Right atrium auricular region (tissue), 2 donors: Measurements from ENCODE around the gene ITPR1. TPM values are rescaled to one million over a fixed set of nuclear protein-coding genes. Genes with fewer than 3 reads are reported as not detected.

Experiments used
- DNase-seq: peaks from one replicate; pipeline ENCODE4 v3.0.0-alpha.2; 2019; ENCODE audit warnings: low spot score
- H3K27ac ChIP-seq, 2 donors: fragments of 200-600 bp; sonication (generic); 1 replicate in 1 of 2; 2 replicates in 1 of 2; pipeline ENCODE4 v1.5.1; 2016 to 2019
- H3K27me3 ChIP-seq, 2 donors: fragments of 200-600 bp; sonication (generic); one replicate each; pipeline versions ENCODE4 v1.5.1 to v1.6.0; 2017 to 2019
- H3K36me3 ChIP-seq: fragments of 200-600 bp; sonication (generic); one replicate; pipeline ENCODE4 v1.5.1; 2016
- H3K4me1 ChIP-seq, 2 donors: fragments of 200-600 bp; sonication (generic); one replicate each; pipeline versions ENCODE4 v1.5.1 to v1.6.0; 2017 to 2019
- H3K4me3 ChIP-seq, 2 donors: fragments of 200-600 bp; sonication (generic); 1 replicate in 1 of 2; 2 replicates in 1 of 2; pipeline ENCODE4 v1.5.1; 2017 to 2019; ENCODE audit warnings: mild to moderate bottlenecking in 1 of 2, moderate library complexity in 1 of 2
- H3K9me3 ChIP-seq, 2 donors: fragments of 200-600 bp; sonication (generic); one replicate each; pipeline ENCODE4 v1.5.1; 2019
- total RNA-seq, 2 donors: library from RNA; depleted of rRNA; stranded (reverse); fragments of >200 nt; gene quantifications; one replicate each; pipeline ENCODE4 v1.1.0, GENCODE V29; 2016
- TF ChIP-seq, protein P1 (sequence below), 2 donors: fragments of 200-600 bp; sonication (generic); IDR thresholded peaks; one replicate each; pipeline ENCODE4 v1.5.1; 2019; ENCODE audit warnings: antibody characterized with exemption in 2 of 2

ITPR1 gene
- total RNA-seq, 2 donors from 2014 or later, result 36.7 to 42.5 TPM

GRCh38 chr3:4497005-4497692, 4.0 kb downstream of the ITPR1 start:
- Histone ChIP-seq H3K4me1 (peaks cover 0 to 23% of the 10 kb centered on the region in 2 donors), H3K4me3 (no peak overlapping the region)

GRCh38 chr3:4497843-4498324, 4.7 kb downstream of the ITPR1 start:
- no peak overlapping the region for H3K4me3 ChIP-seq
- peaks cover 15% of the 10 kb centered on the region for H3K36me3 ChIP-seq
- H3K4me1 ChIP-seq, result peaks cover 0 to 23% of the 10 kb centered on the region in 2 donors
- no peak overlapping the region for H3K27ac ChIP-seq
- TF ChIP-seq, protein P1, sequence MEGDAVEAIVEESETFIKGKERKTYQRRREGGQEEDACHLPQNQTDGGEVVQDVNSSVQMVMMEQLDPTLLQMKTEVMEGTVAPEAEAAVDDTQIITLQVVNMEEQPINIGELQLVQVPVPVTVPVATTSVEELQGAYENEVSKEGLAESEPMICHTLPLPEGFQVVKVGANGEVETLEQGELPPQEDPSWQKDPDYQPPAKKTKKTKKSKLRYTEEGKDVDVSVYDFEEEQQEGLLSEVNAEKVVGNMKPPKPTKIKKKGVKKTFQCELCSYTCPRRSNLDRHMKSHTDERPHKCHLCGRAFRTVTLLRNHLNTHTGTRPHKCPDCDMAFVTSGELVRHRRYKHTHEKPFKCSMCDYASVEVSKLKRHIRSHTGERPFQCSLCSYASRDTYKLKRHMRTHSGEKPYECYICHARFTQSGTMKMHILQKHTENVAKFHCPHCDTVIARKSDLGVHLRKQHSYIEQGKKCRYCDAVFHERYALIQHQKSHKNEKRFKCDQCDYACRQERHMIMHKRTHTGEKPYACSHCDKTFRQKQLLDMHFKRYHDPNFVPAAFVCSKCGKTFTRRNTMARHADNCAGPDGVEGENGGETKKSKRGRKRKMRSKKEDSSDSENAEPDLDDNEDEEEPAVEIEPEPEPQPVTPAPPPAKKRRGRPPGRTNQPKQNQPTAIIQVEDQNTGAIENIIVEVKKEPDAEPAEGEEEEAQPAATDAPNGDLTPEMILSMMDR (IDR thresholded peaks at IDR 0.05), result no peak
- no peak for DNase-seq
- no peaks in the 10 kb centered on the region for H3K27me3 ChIP-seq
- H3K9me3 ChIP-seq, result no peaks in the 10 kb centered on the region

More at GRCh38 chr3:4497005-4497692, 4.0 kb downstream of the ITPR1 start:
- Histone ChIP-seq H3K36me3 (peaks cover 15% of the 10 kb centered on the region), H3K9me3 (no peaks in the 10 kb centered on the region), H3K27me3 (no peaks in the 10 kb centered on the region), H3K27ac (no peak overlapping the region)
- TF ChIP-seq, protein P1 (IDR thresholded peaks at IDR 0.05), result no peak
- no peak for DNase-seq

- TF ChIP-seq, protein P1 (IDR thresholded peaks at IDR 0.05), result no peak
- Histone ChIP-seq H3K27ac (no peak overlapping the region), H3K4me1 (peaks cover 0 to 28% of the 10 kb centered on the region in 2 donors), H3K36me3 (peaks cover 15% of the 10 kb centered on the region), H3K27me3 (no peaks in the 10 kb centered on the region), H3K4me3 (no peak overlapping the region), H3K9me3 (no peaks in the 10 kb centered on the region)
- DNase-seq, result no peak
Measured at GRCh38 chr3:4498446-4498845, 5.3 kb downstream of the ITPR1 start.

DNA sequence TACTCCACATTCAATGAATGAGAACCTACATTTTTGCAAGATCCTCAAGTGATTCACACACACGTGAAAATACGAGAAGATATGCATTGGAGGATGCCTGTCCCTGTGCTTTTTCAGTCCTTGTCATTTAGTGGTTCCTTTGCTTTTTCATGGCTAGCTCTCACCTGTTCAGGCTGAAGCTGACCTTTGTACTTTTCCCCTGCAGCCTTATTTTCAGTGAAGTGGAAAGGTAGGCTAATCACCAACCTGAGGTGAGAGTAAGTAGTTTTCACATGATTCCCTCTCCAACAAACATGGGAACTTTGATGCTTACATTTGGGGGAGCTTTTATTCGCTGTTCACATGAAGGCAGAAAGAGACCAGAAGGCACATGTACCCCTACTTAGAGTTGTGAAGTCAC, 8.3 kb downstream of the ITPR1 start:
- no peak for DNase-seq
- Histone ChIP-seq H3K27ac (no peak overlapping the region), H3K9me3 (no peaks in the 10 kb centered on the region), H3K4me3 (no peak overlapping the region), H3K4me1 (peaks cover 0 to 34% of the 10 kb centered on the region in 2 donors), H3K36me3 (peaks cover 15% of the 10 kb centered on the region), H3K27me3 (no peaks in the 10 kb centered on the region)
- TF ChIP-seq, protein P1 (IDR thresholded peaks at IDR 0.05), result no peak

- Histone ChIP-seq H3K27me3 (no peaks in the 10 kb centered on the region), H3K4me3 (no peak overlapping the region), H3K9me3 (no peaks in the 10 kb centered on the region), H3K27ac (no peak overlapping the region), H3K4me1 (peaks cover 0 to 33% of the 10 kb centered on the region in 2 donors), H3K36me3 (peaks cover 15% of the 10 kb centered on the region)
- TF ChIP-seq, protein P1 (IDR thresholded peaks at IDR 0.05), result no peak
- DNase-seq, result no peak
Measured at GRCh38 chr3:4501927-4502326, 8.8 kb downstream of the ITPR1 start.
